Left ventricle myocardium inferior (tissue), 1 donor: Measurements from ENCODE around the gene CFAP61. TPM values are rescaled to one million over a fixed set of nuclear protein-coding genes. Genes with fewer than 3 reads are reported as not detected.

ENCODE experiments used
- DNase-seq: peaks from one replicate; pipeline ENCODE4 v3.0.0-alpha.2; 2020
- H3K27ac ChIP-seq: fragments of 200-600 bp; replicated peaks from 2 replicates; pipeline ENCODE4 v1.8.0; 2021
- H3K27me3 ChIP-seq: fragments of 200-600 bp; 2 replicates; pipeline ENCODE4 v1.8.0; 2021; ENCODE audit warnings: low read depth
- H3K36me3 ChIP-seq: fragments of 200-600 bp; 2 replicates; pipeline ENCODE4 v1.8.0; 2021
- H3K4me1 ChIP-seq: fragments of 200-600 bp; 2 replicates; pipeline ENCODE4 v1.8.0; 2021
- H3K4me3 ChIP-seq: fragments of 200-600 bp; 2 replicates; pipeline ENCODE4 v1.8.0; 2021; ENCODE audit warnings: mild to moderate bottlenecking, moderate library complexity
- H3K9me3 ChIP-seq: fragments of 200-600 bp; replicated peaks from 2 replicates; pipeline ENCODE4 v1.8.0; 2021
- intact Hi-C: fragments of 100-400 bp; cut with micrococcal nuclease; formaldehyde crosslinking; loops from one replicate; pipeline ENCODE4 v1.11.0; 2022
- total RNA-seq: library from RNA; stranded (reverse); fragmentation: NEBNext Ultra II Directional; extraction: Animal tissue kit (Norgen Biotek cat#: 25700); gene quantifications from one replicate; pipeline ENCODE4 v1.2.1, GENCODE V29; 2021
- TF ChIP-seq, protein P1 (sequence below): fragments of 200-600 bp; IDR thresholded peaks from 2 replicates; pipeline ENCODE4 v1.8.0; 2021; ENCODE audit warnings: antibody characterized with exemption, mild to moderate bottlenecking, borderline replicate concordance
- donor health status: DM: no; HTN: yes; CAD: no; lungs with severe emphysema.

Gene CFAP61
- total RNA-seq, 1 donor from 2014 or later: 54.8 TPM

DNA sequence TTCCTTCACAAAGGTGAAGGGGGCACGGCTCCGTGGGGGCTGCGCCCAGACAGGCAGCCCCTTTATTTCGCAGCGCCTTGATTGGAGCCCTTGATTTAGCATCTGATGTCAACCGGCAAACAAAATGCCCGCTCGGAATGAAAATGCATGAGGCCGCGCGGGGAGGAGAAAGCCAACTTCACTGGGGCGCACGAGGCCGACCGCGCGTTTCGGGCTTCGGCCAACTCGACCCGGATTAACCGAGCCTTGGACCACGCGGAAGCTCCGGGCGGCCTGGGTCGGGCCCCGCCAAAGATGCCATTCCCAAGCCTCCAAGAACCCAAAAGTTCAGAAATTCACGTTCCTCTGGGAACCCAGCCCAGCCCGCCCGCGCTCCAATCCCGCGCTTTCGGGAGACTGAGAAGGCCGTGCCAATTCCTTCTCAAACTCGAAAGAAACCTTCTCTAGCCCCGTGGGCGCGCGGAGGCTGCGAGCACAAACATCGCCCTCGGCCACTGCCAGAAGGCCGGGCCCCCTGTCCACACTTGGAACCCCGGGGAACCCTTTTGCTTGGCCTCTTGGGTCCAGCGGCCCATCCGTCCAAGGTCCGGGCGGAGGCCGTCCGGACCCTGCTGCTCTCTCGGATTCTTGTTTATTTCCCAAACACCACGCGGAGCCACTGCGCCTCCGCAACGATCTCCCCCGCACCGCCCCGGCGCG is 314.7 kb downstream of the CFAP61 start:
- DNase-seq: no peak
- peaks cover 43% of the 10 kb centered on the region for H3K4me1 ChIP-seq
- TF ChIP-seq, protein P1, sequence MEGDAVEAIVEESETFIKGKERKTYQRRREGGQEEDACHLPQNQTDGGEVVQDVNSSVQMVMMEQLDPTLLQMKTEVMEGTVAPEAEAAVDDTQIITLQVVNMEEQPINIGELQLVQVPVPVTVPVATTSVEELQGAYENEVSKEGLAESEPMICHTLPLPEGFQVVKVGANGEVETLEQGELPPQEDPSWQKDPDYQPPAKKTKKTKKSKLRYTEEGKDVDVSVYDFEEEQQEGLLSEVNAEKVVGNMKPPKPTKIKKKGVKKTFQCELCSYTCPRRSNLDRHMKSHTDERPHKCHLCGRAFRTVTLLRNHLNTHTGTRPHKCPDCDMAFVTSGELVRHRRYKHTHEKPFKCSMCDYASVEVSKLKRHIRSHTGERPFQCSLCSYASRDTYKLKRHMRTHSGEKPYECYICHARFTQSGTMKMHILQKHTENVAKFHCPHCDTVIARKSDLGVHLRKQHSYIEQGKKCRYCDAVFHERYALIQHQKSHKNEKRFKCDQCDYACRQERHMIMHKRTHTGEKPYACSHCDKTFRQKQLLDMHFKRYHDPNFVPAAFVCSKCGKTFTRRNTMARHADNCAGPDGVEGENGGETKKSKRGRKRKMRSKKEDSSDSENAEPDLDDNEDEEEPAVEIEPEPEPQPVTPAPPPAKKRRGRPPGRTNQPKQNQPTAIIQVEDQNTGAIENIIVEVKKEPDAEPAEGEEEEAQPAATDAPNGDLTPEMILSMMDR: no peak
- no peak overlapping the region for H3K27ac ChIP-seq
- intact Hi-C loops: loop anchor here (10.0 kb wide), 1 partner anchor 208 kb away; no protein-coding TSS in a partner anchor
- no peaks in the 10 kb centered on the region for H3K9me3 ChIP-seq
- H3K27me3 ChIP-seq: peaks cover 99% of the 10 kb centered on the region
- H3K36me3 ChIP-seq: no peaks in the 10 kb centered on the region
- peak overlapping the region; percentile 52 for H3K4me3 ChIP-seq

DNA sequence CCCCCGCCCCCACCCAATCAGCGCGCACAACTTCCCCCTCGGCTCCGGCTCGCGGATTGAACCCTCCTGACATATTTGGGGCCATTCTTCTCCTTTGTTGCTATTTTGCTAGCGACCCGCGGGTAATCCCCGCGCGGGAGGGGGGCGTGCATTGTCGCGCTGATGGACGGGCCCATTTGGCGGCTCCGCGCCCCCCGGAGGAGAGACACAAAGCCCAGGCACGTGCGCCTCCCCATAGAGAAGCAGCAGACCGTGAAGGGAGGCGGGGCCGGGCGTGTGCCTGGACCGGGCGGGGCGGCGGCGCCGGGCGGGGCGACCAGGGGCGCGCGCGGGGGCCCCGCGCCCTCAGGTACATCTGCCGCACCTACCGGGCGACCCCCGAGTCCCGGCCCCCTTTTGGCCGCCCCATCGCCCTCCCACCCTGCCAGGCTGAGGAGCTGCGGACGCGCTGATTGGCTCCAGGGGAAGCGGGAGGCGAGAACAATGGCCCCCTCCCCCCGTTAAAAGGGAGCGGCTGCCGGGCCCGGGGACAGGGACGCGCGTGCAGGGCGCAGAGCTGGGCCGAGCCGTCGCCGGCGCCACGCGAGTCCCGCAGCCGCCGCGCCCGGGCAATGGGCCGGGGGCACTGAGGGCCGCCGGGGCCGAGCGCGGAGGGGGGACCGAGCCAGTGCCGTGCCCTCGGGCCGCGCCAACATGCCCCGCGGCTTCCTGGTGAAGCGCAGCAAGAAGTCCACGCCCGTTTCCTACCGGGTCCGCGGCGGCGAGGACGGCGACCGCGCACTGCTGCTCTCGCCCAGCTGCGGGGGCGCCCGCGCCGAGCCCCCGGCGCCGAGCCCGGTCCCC is 315.5 kb downstream of the CFAP61 start, which contains the start of gene INSM1:
TSS of gene INSM1 (plus strand) at position 530 of the 843 bp plus-strand sequence. CDS start at position 694, 164 bp downstream.
- H3K27ac ChIP-seq: no peak within 1 kb of the TSS
- TF ChIP-seq, protein P1: no peak
- intact Hi-C loops: loop anchor here (10.0 kb wide), 1 partner anchor 207 kb away; no protein-coding TSS in a partner anchor
- peak within 1 kb of the TSS; percentile 52 for H3K4me3 ChIP-seq
- no peak for DNase-seq
- H3K27me3 ChIP-seq: peaks cover 99% of the 10 kb centered on the region
- no peaks in the 10 kb centered on the region for H3K9me3 ChIP-seq
- H3K36me3 ChIP-seq: no peaks in the 10 kb centered on the region
- peaks cover 39% of the 10 kb centered on the region for H3K4me1 ChIP-seq

DNA sequence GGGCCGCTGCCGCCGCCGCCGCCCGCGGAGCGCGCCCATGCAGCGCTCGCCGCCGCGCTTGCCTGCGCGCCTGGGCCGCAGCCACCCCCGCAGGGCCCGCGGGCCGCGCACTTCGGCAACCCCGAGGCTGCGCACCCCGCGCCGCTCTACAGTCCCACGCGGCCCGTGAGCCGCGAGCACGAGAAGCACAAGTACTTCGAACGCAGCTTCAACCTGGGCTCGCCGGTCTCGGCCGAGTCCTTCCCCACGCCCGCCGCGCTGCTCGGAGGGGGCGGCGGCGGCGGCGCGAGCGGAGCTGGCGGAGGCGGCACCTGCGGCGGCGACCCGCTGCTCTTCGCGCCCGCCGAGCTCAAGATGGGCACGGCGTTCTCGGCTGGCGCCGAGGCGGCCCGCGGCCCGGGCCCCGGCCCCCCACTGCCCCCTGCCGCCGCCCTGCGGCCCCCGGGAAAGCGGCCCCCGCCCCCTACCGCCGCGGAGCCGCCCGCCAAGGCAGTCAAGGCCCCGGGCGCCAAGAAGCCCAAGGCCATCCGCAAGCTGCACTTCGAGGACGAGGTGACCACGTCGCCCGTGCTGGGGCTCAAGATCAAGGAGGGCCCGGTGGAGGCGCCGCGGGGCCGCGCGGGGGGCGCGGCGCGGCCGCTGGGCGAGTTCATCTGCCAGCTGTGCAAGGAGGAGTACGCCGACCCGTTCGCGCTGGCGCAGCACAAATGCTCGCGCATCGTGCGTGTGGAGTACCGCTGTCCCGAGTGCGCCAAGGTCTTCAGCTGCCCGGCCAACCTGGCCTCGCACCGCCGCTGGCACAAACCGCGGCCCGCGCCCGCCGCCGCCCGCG is 316.3 kb downstream of the CFAP61 start:
- H3K4me3 ChIP-seq: peak overlapping the region; percentile 52
- no peaks in the 10 kb centered on the region for H3K36me3 ChIP-seq
- peaks cover 99% of the 10 kb centered on the region for H3K27me3 ChIP-seq
- no peak for DNase-seq
- TF ChIP-seq, protein P1: no peak
- peaks cover 36% of the 10 kb centered on the region for H3K4me1 ChIP-seq
- H3K9me3 ChIP-seq: no peaks in the 10 kb centered on the region
- H3K27ac ChIP-seq: no peak overlapping the region
- intact Hi-C loops: loop anchor here (10.0 kb wide), 1 partner anchor 206 kb away; no protein-coding TSS in a partner anchor

DNA sequence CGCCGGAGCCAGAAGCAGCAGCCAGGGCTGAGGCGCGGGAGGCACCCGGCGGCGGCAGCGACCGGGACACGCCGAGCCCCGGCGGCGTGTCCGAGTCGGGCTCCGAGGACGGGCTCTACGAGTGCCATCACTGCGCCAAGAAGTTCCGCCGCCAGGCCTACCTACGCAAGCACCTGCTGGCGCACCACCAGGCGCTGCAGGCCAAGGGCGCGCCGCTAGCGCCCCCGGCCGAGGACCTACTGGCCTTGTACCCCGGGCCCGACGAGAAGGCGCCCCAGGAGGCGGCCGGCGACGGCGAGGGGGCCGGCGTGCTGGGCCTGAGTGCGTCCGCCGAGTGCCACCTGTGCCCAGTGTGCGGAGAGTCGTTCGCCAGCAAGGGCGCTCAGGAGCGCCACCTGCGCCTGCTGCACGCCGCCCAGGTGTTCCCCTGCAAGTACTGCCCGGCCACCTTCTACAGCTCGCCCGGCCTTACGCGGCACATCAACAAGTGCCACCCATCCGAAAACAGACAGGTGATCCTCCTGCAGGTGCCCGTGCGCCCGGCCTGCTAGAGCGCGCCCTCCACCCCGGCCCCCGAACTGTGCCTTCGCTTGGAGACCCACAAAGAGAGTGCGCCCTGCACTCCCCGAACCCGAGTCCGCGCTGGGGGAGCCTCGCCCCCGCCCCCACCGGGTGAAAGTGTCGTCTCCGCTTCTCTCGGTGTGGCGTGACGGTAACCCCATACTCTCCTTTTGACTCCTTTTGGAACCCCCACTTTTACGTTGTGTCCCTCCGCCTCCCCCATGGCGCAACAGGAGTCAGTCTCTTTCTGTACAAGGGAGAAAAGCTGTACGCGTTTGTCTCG is 317.1 kb downstream of the CFAP61 start:
- TF ChIP-seq, protein P1: no peak
- intact Hi-C loops: loop anchor here (10.0 kb wide), 2 partner anchors 65 to 205 kb away; no protein-coding TSS in a partner anchor
- Histone ChIP-seq H3K4me1 (peaks cover 27% of the 10 kb centered on the region), H3K4me3 (peak overlapping the region; percentile 52), H3K9me3 (no peaks in the 10 kb centered on the region), H3K27me3 (peaks cover 99% of the 10 kb centered on the region), H3K27ac (no peak overlapping the region), H3K36me3 (no peaks in the 10 kb centered on the region)
- DNase-seq: no peak
